Hepatocyte (in vitro differentiated cells): Measurements from ENCODE around the gene KCNIP3.

Experiments
- EZH2 ChIP-seq: fragments of 200-600 bp; sonication (generic); IDR thresholded peaks from 2 replicates; pipeline ENCODE4 v1.6.1; 2016; ENCODE audit warnings: antibody characterized with exemption, mild to moderate bottlenecking, borderline replicate concordance
- EZH2phosphoT487 ChIP-seq: fragments of 200-600 bp; sonication (generic); IDR thresholded peaks from one replicate; pipeline ENCODE4 v1.6.1; 2018; ENCODE audit warnings: antibody characterized with exemption, mild to moderate bottlenecking, low read depth, moderate library complexity; ENCODE audit not compliant: unreplicated experiment, severe bottlenecking
- TF ChIP-seq, protein P1 (sequence below): fragments of 200-600 bp; sonication (generic); IDR thresholded peaks from 2 replicates; pipeline ENCODE4 v1.5.1; 2016; ENCODE audit warnings: antibody characterized with exemption, mild to moderate bottlenecking; ENCODE audit not compliant: poor library complexity

DNA sequence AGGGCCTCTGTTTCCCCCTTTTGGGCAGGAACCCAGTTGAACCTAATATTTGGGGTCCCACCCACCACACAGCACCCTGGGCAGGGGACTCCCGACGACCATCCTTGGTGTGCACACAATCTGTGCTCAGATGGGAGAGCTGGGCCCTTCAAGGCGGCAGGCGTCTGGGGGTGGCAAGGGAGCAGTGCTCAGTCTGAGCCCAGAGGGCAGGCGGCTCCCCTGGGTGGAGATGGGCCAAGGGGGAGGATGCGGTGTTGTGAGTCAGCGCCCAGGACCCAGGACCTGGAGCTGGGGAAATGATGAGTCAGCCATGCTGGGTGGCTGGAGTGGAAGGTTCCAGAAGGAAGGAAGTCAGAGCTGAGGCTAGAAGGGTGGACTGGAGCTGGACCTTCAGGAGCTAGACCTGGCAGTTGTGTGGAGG is 19.1 kb upstream of the KCNIP3 start:
- TF ChIP-seq, protein P1, sequence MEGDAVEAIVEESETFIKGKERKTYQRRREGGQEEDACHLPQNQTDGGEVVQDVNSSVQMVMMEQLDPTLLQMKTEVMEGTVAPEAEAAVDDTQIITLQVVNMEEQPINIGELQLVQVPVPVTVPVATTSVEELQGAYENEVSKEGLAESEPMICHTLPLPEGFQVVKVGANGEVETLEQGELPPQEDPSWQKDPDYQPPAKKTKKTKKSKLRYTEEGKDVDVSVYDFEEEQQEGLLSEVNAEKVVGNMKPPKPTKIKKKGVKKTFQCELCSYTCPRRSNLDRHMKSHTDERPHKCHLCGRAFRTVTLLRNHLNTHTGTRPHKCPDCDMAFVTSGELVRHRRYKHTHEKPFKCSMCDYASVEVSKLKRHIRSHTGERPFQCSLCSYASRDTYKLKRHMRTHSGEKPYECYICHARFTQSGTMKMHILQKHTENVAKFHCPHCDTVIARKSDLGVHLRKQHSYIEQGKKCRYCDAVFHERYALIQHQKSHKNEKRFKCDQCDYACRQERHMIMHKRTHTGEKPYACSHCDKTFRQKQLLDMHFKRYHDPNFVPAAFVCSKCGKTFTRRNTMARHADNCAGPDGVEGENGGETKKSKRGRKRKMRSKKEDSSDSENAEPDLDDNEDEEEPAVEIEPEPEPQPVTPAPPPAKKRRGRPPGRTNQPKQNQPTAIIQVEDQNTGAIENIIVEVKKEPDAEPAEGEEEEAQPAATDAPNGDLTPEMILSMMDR, result no peak
- TF ChIP-seq EZH2 (no peak), EZH2phosphoT487 (no peak)
